Thyroid gland (tissue), 4 donors: Measurements from ENCODE around the gene SLAMF7.

ENCODE experiments used
- CTCF ChIP-seq, 6 experiments: fragments of 200-600 bp in 3 of 6; fragments of 450-650 bp in 3 of 6; sonication (generic) in 3 of 6; IDR thresholded peaks; one replicate each; pipeline ENCODE4 v1.5.1; 2016 to 2019; ENCODE audit warnings: antibody characterized with exemption in 6 of 6, mild to moderate bottlenecking in 2 of 6, inconsistent platforms in 1 of 6, moderate library complexity in 1 of 6
- POLR2A ChIP-seq, 2 donors: fragments of 450-650 bp; IDR thresholded peaks; one replicate each; pipeline ENCODE4 v1.6.1; 2017; ENCODE audit warnings: antibody characterized with exemption in 2 of 2, mild to moderate bottlenecking in 2 of 2, moderate library complexity in 1 of 2

- TF ChIP-seq POLR2A (IDR thresholded peaks at IDR 0.05) (no peak), CTCF (IDR thresholded peaks at IDR 0.05) (no peak)
These were observed 2.7 kb downstream of the SLAMF7 start for GRCh38 chr1:160741612-160742348.
